GM23248 (cell line): ENCODE results near the gene TMEM163. TPM values are rescaled to one million over a fixed set of nuclear protein-coding genes. Genes with fewer than 3 reads are reported as not detected.

Experiments
- DNase-seq: peaks from one replicate; pipeline ENCODE4 v3.0.0-alpha.2; 2015
- H2AFZ ChIP-seq: fragments of 200-600 bp; sonication (generic); 2 replicates; pipeline ENCODE4 v1.6.1; 2016; ENCODE audit warnings: antibody characterized with exemption
- H3F3A ChIP-seq: fragments of 200-600 bp; sonication (generic); 2 replicates; pipeline ENCODE4 v1.6.1; 2016; ENCODE audit warnings: mild to moderate bottlenecking, antibody characterized with exemption, mixed run types; ENCODE audit not compliant: insufficient read depth
- H3K27ac ChIP-seq: fragments of 200-600 bp; sonication (generic); 2 replicates; pipeline ENCODE4 v1.5.1; 2016; ENCODE audit warnings: mild to moderate bottlenecking
- H3K27me3 ChIP-seq: fragments of 200-600 bp; sonication (generic); replicated peaks from 2 replicates; pipeline ENCODE4 v1.6.1; 2016; ENCODE audit warnings: mild to moderate bottlenecking; ENCODE audit not compliant: insufficient read depth
- H3K36me3 ChIP-seq: fragments of 200-600 bp; sonication (generic); 2 replicates; pipeline ENCODE4 v1.6.1; 2016; ENCODE audit warnings: low read depth, mild to moderate bottlenecking
- H3K4me1 ChIP-seq: fragments of 200-600 bp; sonication (generic); 2 replicates; pipeline ENCODE4 v1.6.1; 2016; ENCODE audit warnings: mild to moderate bottlenecking; ENCODE audit not compliant: insufficient read depth
- H3K4me2 ChIP-seq: fragments of 200-600 bp; sonication (generic); one replicate; pipeline ENCODE4 v1.6.1; 2016; ENCODE audit warnings: mild to moderate bottlenecking; ENCODE audit not compliant: unreplicated experiment
- H3K4me3 ChIP-seq: fragments of 200-600 bp; sonication (generic); 2 replicates; pipeline ENCODE4 v1.5.1; 2016; ENCODE audit warnings: mild to moderate bottlenecking
- H3K79me2 ChIP-seq: fragments of 200-600 bp; sonication (generic); 2 replicates; pipeline ENCODE4 v1.6.1; 2016; ENCODE audit warnings: mild to moderate bottlenecking; ENCODE audit not compliant: insufficient read depth
- H3K9ac ChIP-seq: fragments of 200-600 bp; sonication (generic); 2 replicates; pipeline ENCODE4 v1.6.1; 2016; ENCODE audit warnings: mild to moderate bottlenecking
- H3K9me2 ChIP-seq: fragments of 200-600 bp; sonication (generic); 2 replicates; pipeline ENCODE4 v1.6.1; 2016; ENCODE audit warnings: mixed run types, mild to moderate bottlenecking, moderate library complexity; ENCODE audit not compliant: insufficient read depth
- H3K9me3 ChIP-seq: fragments of 200-600 bp; sonication (generic); one replicate; pipeline ENCODE4 v1.6.1; 2017; ENCODE audit warnings: low read depth
- H4K20me1 ChIP-seq: fragments of 200-600 bp; sonication (generic); 2 replicates; pipeline ENCODE4 v1.6.0; 2016; ENCODE audit not compliant: insufficient read depth
- EZH2 ChIP-seq: fragments of 200-600 bp; sonication (generic); IDR thresholded peaks from 2 replicates; pipeline ENCODE4 v1.6.1; 2018; ENCODE audit warnings: antibody characterized with exemption, mild to moderate bottlenecking; ENCODE audit not compliant: insufficient read depth, poor library complexity, severe bottlenecking
- EZH2phosphoT487 ChIP-seq: fragments of 200-600 bp; sonication (generic); IDR thresholded peaks from 2 replicates; pipeline ENCODE4 v1.6.1; 2018; ENCODE audit warnings: antibody characterized with exemption, moderate library complexity, mild to moderate bottlenecking, low read depth; ENCODE audit not compliant: insufficient read depth
- WGBS, 2 experiments: methylation state at CpG; one replicate each; pipeline ENCODE4 v1.1.6; 2015 to 2017; ENCODE audit warnings: low lambda C conversion rate in 2 of 2, low coverage in 1 of 2; ENCODE audit errors: missing lambda C conversion rate in 2 of 2; 5-methylcytosine and 5-hydroxymethylcytosine counted together
- in situ Hi-C: fragments of 300-500 bp; cut with MboI; formaldehyde crosslinking; loops from 2 replicates; pipeline ENCODE4 v1.15.0; 2020
- polyA plus RNA-seq: library from polyadenylated mRNA; unstranded; fragments of >200 nt; fragmentation: Nextera tagmentation; extraction: Ambion mirVana; gene quantifications from 2 replicates; pipeline ENCODE4 v1.2.1, GENCODE V29; 2016
- total RNA-seq: library from RNA; depleted of rRNA; stranded (reverse); fragments of >200 nt; shearing (Covaris generic); gene quantifications from 2 replicates; pipeline ENCODE4 v1.2.3, GENCODE V29; 2014

TMEM163 gene
- total and polyA plus RNA-seq, 2 experiments from 2014 or later = not detected

GRCh38 chr2:134599236-134599635 is 119.6 kb downstream of the TMEM163 start:
- H3K36me3 ChIP-seq = no peaks in the 10 kb centered on the region
- H3K9me2 ChIP-seq = no peaks in the 10 kb centered on the region
- H3K27ac ChIP-seq = no peak overlapping the region
- no peak overlapping the region for H3K4me3 ChIP-seq
- no peaks in the 10 kb centered on the region for H3F3A ChIP-seq
- in situ Hi-C loops = no loop called here
- H3K79me2 ChIP-seq = no peaks in the 10 kb centered on the region
- TF ChIP-seq EZH2phosphoT487 (no peak), EZH2 (no peak)
- H3K4me1 ChIP-seq = no peaks in the 10 kb centered on the region
- H3K27me3 ChIP-seq = no peaks in the 10 kb centered on the region
- WGBS, 2 experiments = 14 to 21% methylated on average over 3 of the region's 3 CpGs
- H3K9ac ChIP-seq = no peak overlapping the region
- H4K20me1 ChIP-seq = no peaks in the 10 kb centered on the region
- no peak overlapping the region for H2AFZ ChIP-seq
- DNase-seq = no peak
- H3K4me2 ChIP-seq = no peak overlapping the region
- no peaks in the 10 kb centered on the region for H3K9me3 ChIP-seq

GRCh38 chr2:134594399-134594798 is 124.4 kb downstream of the TMEM163 start:
- H3K27me3 ChIP-seq = no peaks in the 10 kb centered on the region
- WGBS, 2 experiments = 5% methylated on average over 6 of the region's 6 CpGs
- no peaks in the 10 kb centered on the region for H3F3A ChIP-seq
- H4K20me1 ChIP-seq = no peaks in the 10 kb centered on the region
- no peak overlapping the region for H2AFZ ChIP-seq
- no peak overlapping the region for H3K9ac ChIP-seq
- H3K4me1 ChIP-seq = no peaks in the 10 kb centered on the region
- no peak overlapping the region for H3K4me3 ChIP-seq
- no peaks in the 10 kb centered on the region for H3K79me2 ChIP-seq
- in situ Hi-C loops = no loop called here
- no peak for DNase-seq
- no peaks in the 10 kb centered on the region for H3K9me2 ChIP-seq
- H3K36me3 ChIP-seq = no peaks in the 10 kb centered on the region
- TF ChIP-seq EZH2 (no peak), EZH2phosphoT487 (no peak)
- H3K9me3 ChIP-seq = no peaks in the 10 kb centered on the region
- H3K27ac ChIP-seq = no peak overlapping the region
- H3K4me2 ChIP-seq = no peak overlapping the region

- H3K9ac ChIP-seq = no peak overlapping the region
- no peaks in the 10 kb centered on the region for H3F3A ChIP-seq
- no peak overlapping the region for H3K4me3 ChIP-seq
- no peaks in the 10 kb centered on the region for H3K36me3 ChIP-seq
- in situ Hi-C loops = no loop called here
- H2AFZ ChIP-seq = no peak overlapping the region
- no peaks in the 10 kb centered on the region for H3K9me3 ChIP-seq
- no peaks in the 10 kb centered on the region for H3K4me1 ChIP-seq
- no peaks in the 10 kb centered on the region for H3K79me2 ChIP-seq
- no peak overlapping the region for H3K27ac ChIP-seq
- no peaks in the 10 kb centered on the region for H3K9me2 ChIP-seq
- H3K4me2 ChIP-seq = no peak overlapping the region
- DNase-seq = no peak
- TF ChIP-seq EZH2phosphoT487 (no peak), EZH2 (no peak)
- no peaks in the 10 kb centered on the region for H4K20me1 ChIP-seq
- H3K27me3 ChIP-seq = no peaks in the 10 kb centered on the region
- 7% methylated on average over 8 of the region's 8 CpGs for WGBS, 2 experiments
Measured at GRCh38 chr2:134593519-134593918, 125.3 kb downstream of the TMEM163 start.

- Histone ChIP-seq H3K27ac (no peak overlapping the region), H3K27me3 (no peaks in the 10 kb centered on the region), H3K9ac (no peak overlapping the region), H2AFZ (no peak overlapping the region), H3F3A (no peaks in the 10 kb centered on the region), H3K9me3 (no peaks in the 10 kb centered on the region), H3K79me2 (no peaks in the 10 kb centered on the region), H3K4me1 (no peaks in the 10 kb centered on the region), H3K9me2 (no peaks in the 10 kb centered on the region), H3K4me3 (no peak overlapping the region), H3K4me2 (no peak overlapping the region), H4K20me1 (no peaks in the 10 kb centered on the region), H3K36me3 (no peaks in the 10 kb centered on the region)
- TF ChIP-seq EZH2phosphoT487 = no peak
- TF ChIP-seq EZH2 = no peak
- no peak for DNase-seq
- WGBS, 2 experiments = 0 to 7% methylated on average over 1 of the region's 1 CpG
- in situ Hi-C loops = no loop called here
Measured at GRCh38 chr2:134592377-134592776, 126.4 kb downstream of the TMEM163 start.

GRCh38 chr2:134591526-134591925 is 127.3 kb downstream of the TMEM163 start:
- no peak for TF ChIP-seq EZH2
- TF ChIP-seq EZH2phosphoT487 = no peak
- Histone ChIP-seq H3K27me3 (no peaks in the 10 kb centered on the region), H3K79me2 (no peaks in the 10 kb centered on the region), H3K9me2 (no peaks in the 10 kb centered on the region), H3F3A (no peaks in the 10 kb centered on the region), H3K9me3 (no peaks in the 10 kb centered on the region), H2AFZ (no peak overlapping the region), H3K4me3 (no peak overlapping the region), H3K4me2 (no peak overlapping the region), H3K4me1 (no peaks in the 10 kb centered on the region), H3K27ac (no peak overlapping the region), H3K9ac (no peak overlapping the region), H4K20me1 (no peaks in the 10 kb centered on the region), H3K36me3 (no peaks in the 10 kb centered on the region)
- in situ Hi-C loops = no loop called here
- DNase-seq = no peak
- 3 to 5% methylated on average over 1 of the region's 1 CpG for WGBS, 2 experiments
